NAMALWA (cell line): ENCODE results near the gene CDC25B.
A peak's percentile ranks its signal among the peaks of the same experiment; 100 is the strongest.

ENCODE experiments used
- DNase-seq: peaks from one replicate; pipeline ENCODE4 v3.0.0-alpha.2; 2015; ENCODE audit warnings: low spot score

The CDC25B gene

DNA sequence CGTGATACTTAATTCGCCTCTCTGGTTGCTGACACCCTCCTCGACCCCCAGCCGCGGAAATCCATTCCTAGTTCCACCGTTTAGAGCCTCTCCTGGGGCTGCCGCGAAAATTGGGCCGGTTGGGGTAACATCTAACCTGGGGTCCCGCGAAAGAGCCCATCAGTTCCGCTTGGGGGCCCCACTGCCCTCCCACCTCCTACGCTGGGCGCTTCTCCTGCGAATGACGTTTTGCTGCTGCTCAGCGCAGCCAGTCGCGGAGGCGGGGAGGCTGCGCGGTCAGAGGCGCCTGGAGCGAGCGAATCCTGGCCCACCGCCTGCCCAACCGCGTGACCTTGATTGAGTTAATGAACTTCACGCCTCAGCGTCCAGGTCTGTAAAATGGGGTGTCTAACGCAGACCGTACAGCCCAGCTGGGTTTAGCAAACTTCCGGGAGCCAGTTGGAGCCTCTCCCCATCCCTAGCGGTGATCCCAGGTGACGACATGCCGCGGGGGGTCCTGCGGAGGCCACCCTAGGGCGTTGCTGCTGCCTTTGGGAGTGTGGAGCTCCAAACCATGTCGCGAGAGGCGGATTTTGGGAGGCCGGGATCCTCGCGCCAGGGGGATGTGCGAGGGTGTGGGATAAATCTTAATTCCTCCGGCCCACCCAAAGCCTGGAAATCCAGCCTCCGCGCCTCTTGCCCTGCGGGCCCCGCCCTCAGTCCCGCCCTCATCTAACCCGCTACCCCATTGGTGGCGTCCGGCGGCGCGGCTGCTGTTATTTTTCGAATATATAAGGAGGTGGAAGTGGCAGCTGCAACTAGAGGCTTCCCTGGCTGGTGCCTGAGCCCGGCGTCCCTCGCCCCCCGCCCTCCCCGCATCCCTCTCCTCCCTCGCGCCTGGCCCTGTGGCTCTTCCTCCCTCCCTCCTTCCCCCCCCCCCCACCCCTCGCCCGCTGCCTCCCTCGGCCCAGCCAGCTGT lies at the start of gene CDC25B:
CDC25B (plus strand) TSS at position 800 of the 958 bp plus-strand sequence. CDS start 222 bp downstream, outside the sequence.
- peak; percentile 95 for DNase-seq

DNA sequence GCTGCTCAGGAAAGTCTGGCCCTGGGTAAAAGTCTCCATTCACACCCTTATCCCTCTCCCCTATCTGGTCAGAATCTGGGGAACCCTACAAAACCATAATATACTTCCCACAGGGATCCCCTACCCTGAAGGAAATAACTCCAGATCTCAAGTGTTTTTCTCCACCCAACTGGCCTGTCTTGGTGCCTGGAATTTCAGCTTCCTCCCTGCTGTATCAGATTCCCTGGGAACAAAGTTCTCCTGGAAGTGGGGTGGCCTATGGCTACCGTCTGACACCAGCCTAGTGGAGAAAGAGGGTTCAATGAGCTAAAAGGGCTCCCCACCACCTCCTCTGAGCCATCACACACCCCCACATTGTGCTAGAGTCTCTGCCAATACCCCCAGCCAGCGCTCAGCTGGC lies 48.6 kb upstream of the CDC25B start:
- no peak for DNase-seq

DNA sequence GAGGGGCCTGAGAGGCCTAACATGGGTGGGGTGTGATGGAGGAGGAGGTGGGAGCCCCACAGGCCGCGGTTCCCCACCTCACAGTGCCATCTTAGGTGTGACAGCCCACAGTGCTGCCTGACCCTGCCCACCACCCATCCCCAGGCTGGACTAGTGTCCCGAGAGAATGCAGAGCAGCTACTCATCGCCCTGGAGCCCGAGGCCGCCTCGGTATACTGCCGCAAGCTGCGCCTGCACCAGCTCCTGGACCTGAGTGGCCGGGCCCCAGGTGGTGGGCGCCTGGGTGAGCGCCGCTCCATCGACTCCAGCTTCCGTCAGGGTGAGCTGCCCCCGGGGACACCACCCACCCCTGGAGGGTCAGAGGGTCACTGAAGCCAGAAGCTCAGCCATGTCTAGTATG lies 48.0 kb upstream of the CDC25B start:
- DNase-seq: no peak

DNA sequence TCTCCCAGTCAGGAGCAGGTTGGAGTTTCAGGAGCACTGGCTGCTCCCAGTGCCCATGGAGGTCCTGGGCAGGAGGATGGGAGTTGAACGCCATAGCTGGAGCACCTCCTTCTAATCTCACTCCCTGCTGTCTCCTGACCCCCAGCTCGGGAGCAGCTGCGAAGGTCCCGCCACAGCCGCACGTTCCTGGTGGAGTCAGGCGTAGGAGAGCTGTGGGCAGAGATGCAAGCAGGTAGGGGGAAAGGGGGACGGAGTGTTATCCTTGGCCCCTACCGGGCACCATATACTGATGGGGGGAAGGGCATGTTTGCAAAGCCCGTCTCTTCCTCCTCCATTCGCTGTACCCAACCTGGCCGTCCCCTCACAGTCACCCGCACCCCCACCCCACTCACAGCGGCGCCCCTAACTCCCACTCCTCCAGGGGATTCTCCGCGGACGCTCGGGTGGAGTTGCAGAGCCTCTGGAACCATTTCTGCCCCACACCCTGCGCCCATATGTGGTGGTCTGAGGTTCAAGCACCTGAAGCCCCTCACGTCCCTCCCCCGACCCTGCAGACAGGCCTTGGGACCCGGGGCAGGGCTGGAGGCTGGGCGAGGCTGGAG lies 46.9 kb upstream of the CDC25B start:
- DNase-seq: no peak

DNA sequence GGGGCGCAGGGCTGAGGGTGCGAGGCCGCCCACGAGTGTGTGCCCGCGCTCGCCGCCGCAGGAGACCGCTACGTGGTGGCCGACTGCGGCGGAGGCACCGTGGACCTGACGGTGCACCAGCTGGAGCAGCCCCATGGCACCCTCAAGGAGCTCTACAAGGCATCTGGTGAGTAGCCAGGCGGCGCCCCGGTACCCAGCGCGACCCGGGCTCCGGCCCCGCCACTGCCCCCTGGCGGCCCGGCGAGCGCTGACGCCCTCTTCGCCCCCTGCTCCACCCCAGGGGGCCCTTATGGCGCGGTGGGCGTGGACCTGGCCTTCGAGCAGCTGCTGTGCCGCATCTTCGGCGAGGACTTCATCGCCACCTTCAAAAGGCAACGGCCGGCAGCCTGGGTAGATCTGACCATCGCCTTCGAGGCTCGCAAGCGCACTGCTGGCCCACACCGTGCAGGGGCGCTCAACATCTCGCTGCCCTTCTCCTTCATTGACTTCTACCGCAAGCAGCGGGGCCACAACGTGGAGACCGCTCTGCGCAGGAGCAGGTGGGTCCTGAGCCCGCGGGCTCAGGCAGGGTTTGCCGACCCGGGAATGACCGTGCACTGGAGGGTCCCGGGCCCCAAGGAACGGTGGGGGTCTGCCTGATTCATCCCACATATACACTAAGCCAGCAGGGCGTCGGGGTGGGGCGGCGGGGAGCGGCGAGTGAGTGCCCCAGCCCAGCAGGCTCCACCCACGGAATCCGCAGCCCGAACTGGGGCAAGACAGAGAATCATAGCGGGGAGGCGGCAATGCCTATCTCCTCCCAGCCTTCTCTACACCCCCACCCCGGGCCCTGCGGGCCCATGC lies 46.2 kb upstream of the CDC25B start:
- no peak for DNase-seq

DNA sequence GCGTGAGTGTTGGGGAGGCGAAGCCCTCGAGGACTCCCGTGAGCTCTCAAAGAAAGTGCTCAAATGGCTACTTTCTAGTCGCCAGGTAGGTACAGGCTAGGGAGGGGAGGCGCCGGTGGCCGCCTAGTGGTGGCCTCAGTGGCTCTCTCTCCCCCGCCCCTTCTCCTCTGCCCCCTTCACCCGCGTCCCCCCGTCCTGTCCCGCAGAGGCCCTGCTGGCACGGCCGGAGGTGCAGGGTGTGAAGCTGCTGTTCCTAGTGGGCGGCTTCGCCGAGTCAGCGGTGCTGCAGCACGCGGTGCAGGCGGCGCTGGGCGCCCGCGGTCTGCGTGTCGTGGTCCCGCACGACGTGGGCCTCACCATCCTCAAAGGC lies 44.8 kb upstream of the CDC25B start:
- DNase-seq: no peak

DNA sequence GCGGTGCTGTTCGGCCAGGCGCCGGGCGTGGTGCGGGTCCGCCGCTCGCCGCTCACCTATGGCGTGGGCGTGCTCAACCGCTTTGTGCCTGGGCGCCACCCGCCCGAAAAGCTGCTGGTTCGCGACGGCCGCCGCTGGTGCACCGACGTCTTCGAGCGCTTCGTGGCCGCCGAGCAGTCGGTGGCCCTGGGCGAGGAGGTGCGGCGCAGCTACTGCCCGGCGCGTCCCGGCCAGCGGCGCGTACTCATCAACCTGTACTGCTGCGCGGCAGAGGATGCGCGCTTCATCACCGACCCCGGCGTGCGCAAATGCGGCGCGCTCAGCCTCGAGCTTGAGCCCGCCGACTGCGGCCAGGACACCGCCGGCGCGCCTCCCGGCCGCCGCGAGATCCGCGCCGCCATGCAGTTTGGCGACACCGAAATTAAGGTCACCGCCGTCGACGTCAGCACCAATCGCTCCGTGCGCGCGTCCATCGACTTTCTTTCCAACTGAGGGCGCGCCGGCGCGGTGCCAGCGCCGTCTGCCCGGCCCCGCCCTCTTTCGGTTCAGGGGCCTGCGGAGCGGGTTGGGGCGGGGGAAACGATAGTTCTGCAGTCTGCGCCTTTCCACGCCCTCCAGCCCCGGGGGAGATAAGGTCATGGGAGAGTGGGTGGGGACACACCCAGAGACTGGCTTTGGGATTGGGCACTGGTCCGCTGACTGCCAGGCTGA lies 44.3 kb upstream of the CDC25B start:
- DNase-seq: no peak

GRCh38 chr20:3752386-3752759 lies 43.7 kb upstream of the CDC25B start:
- DNase-seq: no peak

GRCh38 chr20:3753098-3753497 lies 43.0 kb upstream of the CDC25B start:
- peak; percentile 69 for DNase-seq

DNA sequence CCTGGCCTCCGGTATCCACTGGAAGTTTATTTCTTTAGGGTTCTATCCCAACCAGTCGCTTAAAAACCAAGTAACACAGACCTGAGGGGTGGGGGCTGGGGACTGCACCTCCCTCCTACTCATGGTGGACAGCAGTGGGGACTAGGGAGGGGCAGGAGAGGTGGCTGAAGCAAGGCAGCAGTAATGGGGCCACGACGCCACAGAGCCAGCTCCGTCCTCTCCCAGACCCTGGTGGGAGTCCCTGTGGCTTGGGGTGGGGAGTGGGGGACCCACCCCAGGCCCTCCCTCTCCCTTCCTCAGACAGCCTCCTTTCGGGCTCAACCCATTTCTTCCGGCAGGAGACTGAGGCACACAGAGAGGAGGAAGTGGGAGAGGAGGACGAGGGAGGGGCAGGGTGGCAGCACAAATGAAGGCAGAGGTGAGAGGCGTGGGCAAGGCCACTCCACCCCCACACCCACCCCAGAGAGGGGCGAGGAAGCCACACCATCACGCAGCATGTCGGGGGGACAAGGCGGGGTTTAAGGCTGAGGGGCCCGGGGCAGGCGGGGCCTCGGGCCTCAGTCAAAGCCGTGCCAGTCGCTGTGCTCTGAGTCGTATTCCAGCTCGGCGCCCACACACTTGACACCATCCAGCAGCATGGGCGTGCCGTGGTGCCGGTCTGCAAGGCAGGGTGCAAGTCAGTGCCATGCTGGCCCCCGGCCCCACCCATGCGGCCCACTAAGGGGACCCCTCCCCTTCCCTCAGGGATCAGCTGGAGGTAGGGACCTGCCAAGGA lies 42.4 kb upstream of the CDC25B start:
- no peak for DNase-seq

DNA sequence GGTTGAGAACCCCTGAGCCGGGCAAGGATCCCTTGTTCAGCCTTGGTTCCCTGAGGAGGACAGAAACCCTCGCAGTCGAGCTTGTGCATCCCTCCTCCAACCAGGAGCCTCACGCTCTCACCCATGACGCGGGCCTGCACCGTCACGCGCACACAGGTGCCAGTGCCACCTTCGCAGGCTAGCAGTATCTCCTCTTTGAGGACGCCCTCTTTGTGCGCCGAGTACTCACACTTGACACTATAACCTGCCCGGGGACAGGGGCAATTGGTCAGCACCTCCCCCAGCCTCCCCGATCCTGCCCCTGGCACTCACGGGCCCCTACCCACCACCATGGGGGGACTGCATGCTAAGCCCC lies 41.9 kb upstream of the CDC25B start:
- no peak for DNase-seq

DNA sequence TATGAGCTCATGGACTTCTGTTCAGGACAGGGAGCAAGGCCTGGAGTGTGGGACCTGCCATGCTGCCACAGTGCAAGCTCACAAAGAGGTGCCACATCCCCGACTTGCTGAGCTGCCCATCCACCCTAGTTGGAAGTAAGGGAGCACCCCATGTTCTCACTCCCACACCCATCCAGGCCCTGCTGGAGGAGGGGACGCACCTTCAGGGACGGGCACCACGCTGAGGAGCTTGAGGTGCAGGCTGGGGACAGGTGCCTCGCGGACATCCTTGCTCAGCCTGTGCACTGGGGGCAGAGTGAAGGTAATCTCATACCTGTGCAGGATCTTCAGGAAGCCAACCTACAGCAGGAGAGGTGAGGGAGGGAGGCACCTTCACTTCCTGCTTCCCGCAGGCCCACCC lies 40.8 kb upstream of the CDC25B start:
- DNase-seq: no peak

- no peak for DNase-seq
Measured at GRCh38 chr20:3755814-3756480, 40.2 kb upstream of the CDC25B start.

- DNase-seq: no peak
Measured at GRCh38 chr20:3757268-3757667, 38.8 kb upstream of the CDC25B start.

GRCh38 chr20:3758566-3758965 lies 37.5 kb upstream of the CDC25B start:
- DNase-seq: no peak

- no peak for DNase-seq
Measured at GRCh38 chr20:3759316-3759823, 36.7 kb upstream of the CDC25B start.

GRCh38 chr20:3759884-3760283 lies 36.2 kb upstream of the CDC25B start:
- no peak for DNase-seq

GRCh38 chr20:3760655-3761348 lies 35.3 kb upstream of the CDC25B start:
- no peak for DNase-seq

DNA sequence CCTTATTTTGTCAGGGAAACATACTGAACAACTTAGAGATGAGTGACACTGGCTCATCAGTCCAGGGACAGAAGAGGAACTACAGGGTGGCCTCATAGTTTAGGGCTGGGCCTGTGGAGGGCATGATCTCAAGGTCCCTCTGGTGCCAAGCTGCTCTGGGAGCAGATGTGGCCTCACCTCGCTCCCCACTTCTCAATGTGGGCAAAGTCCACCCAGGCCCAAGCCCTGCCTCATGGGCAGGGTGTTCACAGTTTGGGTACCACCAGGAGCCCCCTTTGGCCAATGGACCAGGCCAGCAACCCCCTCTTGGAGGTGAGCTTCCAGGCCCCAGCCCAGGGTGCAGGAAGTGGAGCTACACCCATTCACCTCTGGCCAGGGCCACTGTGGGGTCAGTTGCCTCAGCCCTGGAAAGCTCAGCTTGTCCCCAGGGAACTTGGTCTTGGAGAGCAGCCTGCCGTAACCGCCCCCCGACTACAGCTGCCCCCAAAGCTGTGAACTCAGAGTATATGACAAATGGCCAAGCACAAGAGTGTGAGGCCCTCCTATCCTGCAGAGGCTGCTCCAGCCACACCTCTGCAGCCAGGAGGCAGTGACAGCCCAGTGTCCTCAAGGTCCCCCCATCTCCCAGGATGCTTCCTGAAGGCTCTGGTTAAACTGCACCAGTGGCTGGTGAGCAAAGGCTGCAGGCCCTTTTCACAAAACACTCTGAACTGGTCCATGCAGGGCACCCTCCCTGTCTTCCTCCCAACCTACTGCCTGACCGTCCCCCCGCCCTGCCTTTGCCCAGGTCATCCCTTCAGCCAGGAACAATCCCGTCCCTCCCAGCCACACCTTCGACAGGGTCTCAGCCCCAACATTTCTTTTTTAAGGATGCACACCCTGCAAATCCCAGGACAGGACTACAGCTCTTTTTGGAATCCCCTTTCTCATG lies 32.2 kb upstream of the CDC25B start:
- DNase-seq: no peak
